Activated naive CD8-positive, alpha-beta T cell (primary cell): ENCODE data around the gene IGFLR1.
"Not testable (repeated sequence)": the region's sequence is repeated elsewhere in the genome, so short reads cannot be mapped to it uniquely, and the experiment has no call there.

Experiments
- H3K27ac Mint-ChIP-seq: one replicate; pipeline ENCODE4 v1.8.0; 2021; ENCODE audit warnings: mixed read lengths
- H3K27me3 Mint-ChIP-seq: one replicate; pipeline ENCODE4 v1.8.0; 2021; ENCODE audit warnings: mixed read lengths
- H3K36me3 Mint-ChIP-seq: one replicate; pipeline ENCODE4 v1.8.0; 2021; ENCODE audit warnings: mixed read lengths
- H3K4me1 Mint-ChIP-seq: one replicate; pipeline ENCODE4 v1.8.0; 2021; ENCODE audit warnings: low read depth, mixed read lengths
- H3K4me3 Mint-ChIP-seq: one replicate; pipeline ENCODE4 v1.8.0; 2021; ENCODE audit warnings: mild to moderate bottlenecking, mixed read lengths
- H3K9me3 Mint-ChIP-seq: one replicate; pipeline ENCODE4 v1.8.0; 2021; ENCODE audit warnings: low read depth, mixed read lengths

IGFLR1 gene

DNA sequence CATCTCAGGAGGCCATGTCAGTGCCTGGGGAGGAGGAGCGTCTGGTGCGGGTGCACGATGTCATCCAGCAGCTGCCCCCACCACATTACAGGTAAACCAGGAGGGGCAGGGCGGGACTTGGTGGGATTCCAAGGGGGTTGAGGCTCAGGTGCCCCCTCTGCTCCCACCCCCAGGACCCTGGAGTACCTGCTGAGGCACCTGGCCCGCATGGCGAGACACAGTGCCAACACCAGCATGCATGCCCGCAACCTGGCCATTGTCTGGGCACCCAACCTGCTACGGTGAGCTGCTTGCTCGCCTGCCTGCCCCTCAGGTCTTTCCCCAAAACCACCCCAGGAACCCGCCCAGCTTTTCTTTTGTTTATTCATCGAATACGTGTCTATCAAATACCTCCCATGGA, 40.3 kb upstream of the IGFLR1 start:
- H3K4me1 Mint-ChIP-seq, result no peaks in the 10 kb centered on the region
- H3K36me3 Mint-ChIP-seq, result no peaks in the 10 kb centered on the region
- no peak overlapping the region for H3K4me3 Mint-ChIP-seq
- H3K27me3 Mint-ChIP-seq, result no peaks in the 10 kb centered on the region
- H3K9me3 Mint-ChIP-seq, result no peaks in the 10 kb centered on the region
- no peak overlapping the region for H3K27ac Mint-ChIP-seq

DNA sequence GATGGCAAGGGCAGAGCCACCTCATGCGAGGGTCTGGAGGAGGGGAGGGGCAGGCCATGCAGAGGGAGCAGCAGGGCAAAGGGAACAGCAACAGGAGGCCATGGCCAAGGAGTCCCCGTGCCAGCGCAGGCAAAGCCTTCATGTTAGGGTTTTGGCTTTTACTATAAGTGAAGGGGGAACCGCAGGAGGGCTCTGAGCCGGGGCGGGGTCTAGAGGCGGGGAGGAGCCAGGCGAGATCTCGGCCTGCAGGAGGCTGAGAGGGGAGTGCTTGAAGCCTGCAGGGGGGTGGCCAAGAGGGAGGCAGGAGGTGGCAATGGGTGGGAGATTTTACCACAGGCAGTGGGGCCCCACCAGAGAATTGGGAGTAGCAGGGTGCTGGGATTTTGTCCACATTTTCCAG, 39.4 kb upstream of the IGFLR1 start:
- Mint-ChIP-seq H3K9me3 (no peaks in the 10 kb centered on the region), H3K36me3 (no peaks in the 10 kb centered on the region), H3K27me3 (no peaks in the 10 kb centered on the region), H3K4me3 (no peak overlapping the region), H3K27ac (no peak overlapping the region), H3K4me1 (no peaks in the 10 kb centered on the region)

DNA sequence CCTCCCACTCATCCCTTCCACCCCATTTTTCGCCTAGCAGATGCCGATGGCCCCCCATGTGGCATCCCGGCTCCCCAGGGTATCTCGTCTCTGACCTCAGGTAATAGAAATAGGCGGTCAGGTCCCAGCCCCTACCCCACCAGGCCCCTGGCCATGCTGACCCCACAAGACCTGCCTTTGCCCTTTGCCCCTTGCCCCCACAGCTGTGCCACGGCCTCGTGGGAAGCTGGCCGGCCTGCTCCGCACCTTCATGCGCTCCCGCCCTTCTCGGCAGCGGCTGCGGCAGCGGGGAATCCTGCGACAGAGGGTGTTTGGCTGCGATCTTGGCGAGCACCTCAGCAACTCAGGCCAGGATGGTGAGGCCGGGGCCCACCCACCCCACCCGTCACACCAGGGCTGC, 38.5 kb upstream of the IGFLR1 start:
- Mint-ChIP-seq H3K9me3 (no peaks in the 10 kb centered on the region), H3K27ac (no peak overlapping the region), H3K4me3 (no peak overlapping the region), H3K27me3 (no peaks in the 10 kb centered on the region), H3K4me1 (no peaks in the 10 kb centered on the region), H3K36me3 (no peaks in the 10 kb centered on the region)

DNA sequence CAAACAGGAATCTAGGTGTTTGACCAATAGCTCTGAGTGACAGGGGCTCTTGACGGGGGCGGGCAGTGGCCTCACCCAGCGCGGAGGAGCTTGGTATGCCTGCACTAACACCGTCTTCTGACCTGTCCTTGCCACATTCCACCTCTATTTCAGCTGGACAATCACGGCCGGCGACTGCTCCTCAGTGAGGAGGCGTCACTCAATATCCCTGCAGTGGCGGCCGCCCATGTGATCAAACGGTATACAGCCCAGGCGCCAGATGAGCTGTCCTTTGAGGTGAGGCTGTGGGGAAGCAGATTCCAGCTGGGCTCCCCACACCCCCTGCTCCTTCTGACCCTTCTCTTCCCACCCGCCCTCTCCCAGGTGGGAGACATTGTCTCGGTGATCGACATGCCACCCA, 37.8 kb upstream of the IGFLR1 start:
- Mint-ChIP-seq H3K4me1 (peaks cover 1% of the 10 kb centered on the region), H3K4me3 (no peak overlapping the region), H3K36me3 (no peaks in the 10 kb centered on the region), H3K27me3 (no peaks in the 10 kb centered on the region), H3K9me3 (no peaks in the 10 kb centered on the region), H3K27ac (no peak overlapping the region)

DNA sequence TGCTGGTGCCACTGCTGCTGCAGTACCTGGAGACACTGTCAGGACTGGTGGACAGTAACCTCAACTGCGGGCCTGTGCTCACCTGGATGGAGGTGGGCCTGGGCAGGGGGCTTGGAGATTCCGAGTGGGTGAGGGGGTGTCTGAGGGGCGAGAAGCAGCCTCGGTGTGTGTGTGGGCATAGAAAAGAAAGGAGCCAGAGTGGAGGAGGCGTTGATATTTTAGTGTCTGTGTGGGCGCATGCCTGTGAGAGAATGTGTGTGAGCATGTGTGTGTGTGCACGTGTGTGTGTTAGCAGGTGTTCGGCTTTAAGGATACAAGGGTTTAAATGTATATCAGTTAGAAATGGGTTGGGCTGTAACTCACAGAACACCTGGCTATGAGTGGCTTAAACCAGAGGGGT, 36.8 kb upstream of the IGFLR1 start:
- H3K4me3 Mint-ChIP-seq, result no peak overlapping the region
- peaks cover 7% of the 10 kb centered on the region for H3K4me1 Mint-ChIP-seq
- no peak overlapping the region for H3K27ac Mint-ChIP-seq
- no peaks in the 10 kb centered on the region for H3K36me3 Mint-ChIP-seq
- H3K9me3 Mint-ChIP-seq, result no peaks in the 10 kb centered on the region
- H3K27me3 Mint-ChIP-seq, result no peaks in the 10 kb centered on the region

DNA sequence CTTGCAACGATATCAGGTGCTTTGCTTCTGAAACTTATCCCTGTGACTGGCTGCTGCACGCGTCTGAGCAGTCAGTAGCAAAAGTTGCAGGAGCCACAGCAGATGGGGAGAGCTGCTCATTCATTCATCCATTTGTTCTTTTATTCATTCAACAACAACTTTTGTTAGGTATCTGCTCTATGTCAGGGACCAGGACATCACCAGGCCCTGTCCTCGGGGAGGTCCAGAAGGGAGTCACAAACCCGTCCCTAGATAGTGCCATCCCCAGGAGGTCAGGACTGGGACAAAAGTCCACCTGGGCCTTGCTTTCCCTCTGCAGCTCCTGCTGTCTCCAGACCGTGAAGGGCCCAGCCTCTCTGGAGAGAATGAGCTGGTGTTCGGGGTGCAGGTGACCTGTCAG, 35.7 kb upstream of the IGFLR1 start:
- Mint-ChIP-seq H3K36me3 (no peaks in the 10 kb centered on the region), H3K4me1 (peaks cover 7% of the 10 kb centered on the region), H3K27ac (no peak overlapping the region), H3K27me3 (no peaks in the 10 kb centered on the region), H3K9me3 (no peaks in the 10 kb centered on the region), H3K4me3 (no peak overlapping the region)

DNA sequence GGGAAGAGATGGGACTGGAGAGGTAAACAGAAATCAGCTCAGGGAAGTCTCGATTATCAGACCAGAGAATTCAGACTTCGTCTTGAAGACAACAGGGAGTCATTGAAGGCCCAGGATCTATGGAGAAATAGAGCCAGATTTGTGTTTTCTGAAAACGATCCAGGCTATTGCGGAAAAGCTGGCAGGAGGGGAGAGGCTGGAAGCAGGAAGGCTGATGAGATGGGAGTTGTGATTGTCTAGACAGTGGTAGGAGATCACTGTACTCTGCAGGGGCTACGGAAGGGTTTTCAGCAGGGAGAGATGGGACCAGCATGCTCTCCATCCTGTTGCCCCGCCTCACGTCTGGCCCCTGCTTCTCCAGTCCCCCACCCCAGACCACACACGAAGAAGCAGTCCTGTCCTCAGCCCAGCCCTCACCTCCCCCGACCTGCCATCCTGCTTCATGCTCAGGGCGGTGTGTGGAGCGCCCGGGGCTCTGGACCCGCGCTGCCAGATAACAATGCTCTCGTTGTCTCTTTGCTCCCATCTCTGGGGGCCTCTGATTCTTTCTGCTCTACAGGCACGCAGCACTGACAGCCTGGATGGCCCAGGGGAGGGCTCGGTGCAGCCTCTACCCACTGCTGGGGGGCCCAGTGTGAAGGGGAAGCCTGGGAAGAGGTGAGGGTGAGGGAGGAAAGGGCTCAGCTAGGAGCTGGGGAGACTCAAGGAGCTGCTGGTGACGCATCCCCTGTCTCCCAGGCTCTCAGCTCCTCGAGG, 35.0 kb upstream of the IGFLR1 start:
- peaks cover 7% of the 10 kb centered on the region for H3K4me1 Mint-ChIP-seq
- no peak overlapping the region for H3K27ac Mint-ChIP-seq
- no peaks in the 10 kb centered on the region for H3K36me3 Mint-ChIP-seq
- no peaks in the 10 kb centered on the region for H3K27me3 Mint-ChIP-seq
- peak overlapping the region; percentile 11 for H3K4me3 Mint-ChIP-seq
- H3K9me3 Mint-ChIP-seq, result no peaks in the 10 kb centered on the region

DNA sequence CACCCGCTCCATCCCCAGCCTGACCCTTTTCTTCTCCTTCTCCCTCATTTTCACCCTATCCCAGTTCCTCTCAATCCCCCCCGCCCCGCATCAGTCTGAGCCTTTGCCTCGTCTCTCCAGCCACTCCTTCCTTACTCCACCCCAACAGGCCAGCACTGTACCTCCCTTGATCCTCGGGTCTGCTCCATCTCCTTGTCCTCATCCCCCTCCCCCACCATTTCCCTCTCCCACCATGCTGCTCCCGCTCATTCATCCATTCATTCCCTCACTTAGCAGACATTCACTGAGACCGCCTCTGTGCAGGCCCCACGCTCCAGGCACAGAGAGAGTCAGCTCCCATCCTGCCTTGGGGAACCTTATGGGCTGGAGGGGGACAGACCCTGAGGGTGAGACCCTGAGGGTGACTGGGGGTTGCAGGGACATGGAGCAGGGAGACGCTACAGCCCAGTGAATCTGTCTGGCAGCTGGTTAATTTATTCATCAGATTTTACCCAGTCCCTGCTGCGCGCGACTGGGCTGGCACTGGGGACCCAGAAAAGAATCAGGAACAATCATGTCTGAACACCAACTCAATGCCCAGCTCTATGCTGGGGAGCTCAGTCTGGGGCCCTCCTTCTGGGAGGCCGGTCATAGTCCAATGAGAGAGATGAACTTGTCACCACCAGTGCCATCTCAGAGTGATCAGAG, 34.0 kb upstream of the IGFLR1 start:
- peak overlapping the region; percentile 77 for H3K4me3 Mint-ChIP-seq
- no peak overlapping the region for H3K27ac Mint-ChIP-seq
- no peaks in the 10 kb centered on the region for H3K9me3 Mint-ChIP-seq
- H3K27me3 Mint-ChIP-seq, result no peaks in the 10 kb centered on the region
- H3K36me3 Mint-ChIP-seq, result no peaks in the 10 kb centered on the region
- H3K4me1 Mint-ChIP-seq, result peaks cover 7% of the 10 kb centered on the region

DNA sequence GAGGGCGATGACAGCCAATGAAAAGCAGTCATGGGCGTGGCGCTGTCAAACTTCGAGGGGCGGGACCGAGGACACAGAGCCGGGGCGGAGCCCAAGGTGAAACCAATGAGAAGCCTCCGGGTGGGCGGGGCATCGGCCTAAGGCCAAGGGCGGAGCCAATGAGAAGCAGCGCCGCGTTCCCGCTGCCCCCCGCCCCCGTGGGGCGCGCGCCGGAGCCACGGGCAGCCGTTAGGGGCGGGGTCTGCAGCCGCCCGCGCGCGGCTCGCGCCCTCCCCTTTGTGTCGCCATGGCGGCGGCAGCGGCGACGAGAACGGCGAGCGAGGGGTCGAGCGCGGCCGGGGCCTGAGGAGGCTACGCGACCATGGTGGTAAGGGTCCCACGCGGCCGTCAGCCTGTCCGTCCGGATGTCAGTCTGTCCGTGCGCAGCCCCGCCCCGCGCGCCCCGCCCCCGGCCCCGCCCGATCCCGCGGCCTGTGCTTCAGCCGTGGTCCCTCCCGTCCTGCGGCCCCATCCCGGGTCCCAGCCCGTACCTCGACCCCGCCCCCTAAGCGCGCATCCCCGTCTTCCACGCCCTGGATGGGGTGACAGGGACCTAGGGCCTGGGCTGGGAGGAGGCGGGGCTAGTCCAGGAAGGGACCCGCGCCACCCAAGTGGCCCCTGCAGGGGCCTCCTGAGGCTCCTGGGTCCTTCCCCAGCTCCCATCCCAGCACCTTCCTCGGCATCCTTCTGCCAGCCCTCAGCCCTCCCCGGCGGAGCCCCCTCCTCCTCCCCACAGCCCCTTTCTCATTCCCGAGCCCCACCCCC, 33.2 kb upstream of the IGFLR1 start, which contains the start of gene ARHGAP33:
Gene ARHGAP33 (plus strand): TSS at position 267 of the 804 bp plus-strand sequence. CDS start 95 bp downstream, at position 362.
- Mint-ChIP-seq H3K4me1 (peaks cover 7% of the 10 kb centered on the region), H3K27ac (no peak within 1 kb of the TSS), H3K36me3 (no peaks in the 10 kb centered on the region), H3K4me3 (peak within 1 kb of the TSS; percentile 83), H3K9me3 (no peaks in the 10 kb centered on the region), H3K27me3 (no peaks in the 10 kb centered on the region)

DNA sequence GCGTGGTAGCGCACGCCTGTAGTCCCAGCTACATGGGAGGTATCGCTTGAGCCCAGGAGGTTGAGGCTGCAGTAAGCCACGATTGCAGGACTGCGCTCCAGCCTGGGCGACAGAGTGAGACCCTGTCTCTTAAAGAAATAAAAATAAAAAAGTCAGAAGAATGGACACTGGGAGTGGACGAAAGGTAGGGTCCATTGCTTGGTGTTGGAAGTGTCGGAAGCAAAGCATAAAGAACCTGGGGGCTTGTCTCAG, 32.7 kb upstream of the IGFLR1 start:
- Mint-ChIP-seq H3K4me1 (peaks cover 7% of the 10 kb centered on the region), H3K36me3 (no peaks in the 10 kb centered on the region), H3K4me3 (peak overlapping the region; percentile 83), H3K9me3 (no peaks in the 10 kb centered on the region), H3K27ac (no peak overlapping the region), H3K27me3 (no peaks in the 10 kb centered on the region)

DNA sequence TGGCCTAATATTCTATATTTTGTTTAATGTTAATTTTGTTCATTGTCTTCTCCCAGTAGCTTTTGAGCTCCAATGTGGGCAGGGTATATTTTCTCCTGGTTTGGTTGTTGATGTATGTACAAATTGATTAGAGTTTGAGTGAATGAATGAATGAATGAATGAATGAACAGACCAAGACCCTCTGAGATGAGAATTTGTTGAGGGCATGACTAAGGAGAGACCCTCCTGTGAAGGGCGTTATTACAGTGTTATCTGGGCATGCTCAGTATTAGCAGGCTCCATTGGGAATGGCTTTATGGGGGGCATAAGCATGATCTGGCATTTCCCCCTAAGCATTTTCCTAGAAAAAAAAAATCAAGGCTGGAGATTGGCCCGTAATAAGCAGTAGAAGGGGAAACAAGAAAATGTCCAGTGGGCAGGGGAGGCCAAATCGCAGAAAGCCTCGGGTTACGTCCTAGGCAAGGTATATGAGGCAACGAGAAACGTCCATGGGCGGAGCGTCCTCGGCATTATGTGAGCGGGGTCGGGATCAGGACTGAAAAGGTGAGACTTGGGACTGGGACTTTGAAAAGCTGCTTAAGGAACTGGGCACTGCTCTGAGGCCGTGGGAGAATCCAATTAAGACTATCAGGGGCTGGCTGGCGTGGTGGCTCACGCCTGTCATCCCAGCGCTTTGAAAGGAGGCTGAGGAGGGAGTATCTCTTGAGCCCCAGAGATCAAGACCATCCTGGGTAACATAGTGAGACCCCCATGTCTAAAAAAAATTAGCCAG, 32.2 kb upstream of the IGFLR1 start:
- Mint-ChIP-seq H3K9me3 (no peaks in the 10 kb centered on the region), H3K27ac (no peak overlapping the region), H3K27me3 (no peaks in the 10 kb centered on the region), H3K4me3 (peak overlapping the region; percentile 83), H3K36me3 (no peaks in the 10 kb centered on the region), H3K4me1 (peaks cover 7% of the 10 kb centered on the region)

DNA sequence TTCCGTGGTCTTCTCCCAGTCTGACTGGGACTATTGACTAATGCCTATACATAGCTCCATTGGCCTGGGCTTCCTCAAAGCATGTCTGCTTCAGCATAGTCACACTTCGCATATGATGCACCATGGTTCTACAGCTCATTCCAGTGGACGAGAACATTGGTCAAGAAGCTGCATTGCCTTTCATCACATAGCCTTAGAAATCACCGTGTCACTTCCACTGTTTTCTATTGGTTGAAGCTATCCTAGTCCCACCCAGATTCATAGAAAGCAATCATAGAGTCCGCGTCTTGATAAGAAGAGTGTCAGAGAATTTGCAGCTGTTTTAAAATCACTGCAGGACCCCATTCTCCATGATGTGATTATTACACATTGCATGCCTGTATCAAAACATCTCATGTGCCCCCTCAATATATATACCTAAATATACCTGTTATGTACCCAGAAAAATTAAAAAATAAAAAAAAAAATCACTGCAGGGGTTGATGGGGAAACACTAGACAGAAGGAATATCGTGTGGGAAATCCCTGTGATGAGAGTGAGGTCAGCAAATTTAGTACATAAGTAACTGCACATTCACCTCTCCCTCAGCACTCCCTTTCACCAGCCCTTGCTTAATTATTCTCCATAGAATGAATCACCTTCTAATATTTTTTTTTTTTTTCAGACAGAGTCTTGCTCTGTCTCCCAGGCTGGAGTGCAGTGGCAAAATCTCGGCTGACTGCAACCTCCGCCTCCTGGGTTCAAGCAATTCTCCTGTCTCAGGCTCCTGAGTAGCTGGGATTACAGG, 31.0 kb upstream of the IGFLR1 start:
- no peaks in the 10 kb centered on the region for H3K36me3 Mint-ChIP-seq
- H3K4me3 Mint-ChIP-seq, result no peak overlapping the region
- peaks cover 7% of the 10 kb centered on the region for H3K4me1 Mint-ChIP-seq
- H3K9me3 Mint-ChIP-seq, result no peaks in the 10 kb centered on the region
- no peaks in the 10 kb centered on the region for H3K27me3 Mint-ChIP-seq
- no peak overlapping the region for H3K27ac Mint-ChIP-seq

DNA sequence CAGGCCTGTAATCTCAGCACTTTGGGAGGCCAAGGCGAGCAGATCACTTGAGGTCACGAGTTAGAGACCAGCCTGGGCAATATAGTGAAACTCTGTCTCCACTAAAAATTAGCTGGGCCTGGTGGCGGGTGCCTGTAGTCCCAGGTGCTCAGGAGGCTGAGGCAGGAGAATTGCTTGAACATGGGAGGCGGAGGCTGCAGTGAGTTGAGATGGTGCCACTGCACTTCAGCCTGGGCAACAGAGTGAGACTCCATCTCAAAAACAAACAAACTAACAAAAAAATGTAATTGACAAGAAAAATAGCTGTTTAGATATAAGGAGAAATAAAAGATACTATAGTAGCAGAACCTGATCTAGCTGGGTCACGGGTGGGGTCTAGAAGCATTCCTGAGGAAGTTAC, 30.1 kb upstream of the IGFLR1 start:
- H3K36me3 Mint-ChIP-seq, H3K27ac Mint-ChIP-seq, H3K4me1 Mint-ChIP-seq, H3K9me3 Mint-ChIP-seq, H3K4me3 Mint-ChIP-seq, H3K27me3 Mint-ChIP-seq: not testable (repeated sequence)

DNA sequence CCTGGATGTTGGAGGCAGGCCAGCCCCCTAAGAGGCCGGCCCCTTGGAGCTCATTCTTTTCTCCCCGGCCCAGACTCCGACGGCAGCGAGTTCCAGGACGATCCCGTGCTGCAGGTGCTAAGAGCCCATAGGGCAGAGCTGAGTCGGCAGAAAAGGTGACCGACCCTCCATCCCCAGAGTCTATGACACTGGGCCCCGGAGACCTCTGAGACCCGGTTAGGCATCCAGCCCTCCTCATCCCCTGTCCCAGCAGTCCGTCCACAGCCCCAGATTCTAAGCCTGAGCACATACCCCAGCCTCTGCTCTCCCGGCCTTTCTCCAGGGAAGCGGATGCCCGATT, 25.8 kb upstream of the IGFLR1 start:
- no peak overlapping the region for H3K27ac Mint-ChIP-seq
- no peaks in the 10 kb centered on the region for H3K36me3 Mint-ChIP-seq
- H3K4me1 Mint-ChIP-seq, result no peaks in the 10 kb centered on the region
- no peaks in the 10 kb centered on the region for H3K9me3 Mint-ChIP-seq
- H3K4me3 Mint-ChIP-seq, result no peak overlapping the region
- no peaks in the 10 kb centered on the region for H3K27me3 Mint-ChIP-seq
